Measurements from ENCODE around the gene FOXL2NB. TPM values are rescaled to one million over a fixed set of nuclear protein-coding genes. Genes with fewer than 3 reads are reported as not detected.

The FOXL2NB gene
- total RNA-seq, 6 donors from 2014 or later: 0.07 TPM; not detected in 5

GRCh38 chr3:138984816-138985215 lies 37.8 kb downstream of the FOXL2NB start:
- TF ChIP-seq POLR2A (IDR thresholded peaks at IDR 0.05) (no peak), POLR2AphosphoS5 (IDR thresholded peaks at IDR 0.05) (no peak), EP300 (IDR thresholded peaks at IDR 0.05) (no peak)
- TF ChIP-seq, protein P1, sequence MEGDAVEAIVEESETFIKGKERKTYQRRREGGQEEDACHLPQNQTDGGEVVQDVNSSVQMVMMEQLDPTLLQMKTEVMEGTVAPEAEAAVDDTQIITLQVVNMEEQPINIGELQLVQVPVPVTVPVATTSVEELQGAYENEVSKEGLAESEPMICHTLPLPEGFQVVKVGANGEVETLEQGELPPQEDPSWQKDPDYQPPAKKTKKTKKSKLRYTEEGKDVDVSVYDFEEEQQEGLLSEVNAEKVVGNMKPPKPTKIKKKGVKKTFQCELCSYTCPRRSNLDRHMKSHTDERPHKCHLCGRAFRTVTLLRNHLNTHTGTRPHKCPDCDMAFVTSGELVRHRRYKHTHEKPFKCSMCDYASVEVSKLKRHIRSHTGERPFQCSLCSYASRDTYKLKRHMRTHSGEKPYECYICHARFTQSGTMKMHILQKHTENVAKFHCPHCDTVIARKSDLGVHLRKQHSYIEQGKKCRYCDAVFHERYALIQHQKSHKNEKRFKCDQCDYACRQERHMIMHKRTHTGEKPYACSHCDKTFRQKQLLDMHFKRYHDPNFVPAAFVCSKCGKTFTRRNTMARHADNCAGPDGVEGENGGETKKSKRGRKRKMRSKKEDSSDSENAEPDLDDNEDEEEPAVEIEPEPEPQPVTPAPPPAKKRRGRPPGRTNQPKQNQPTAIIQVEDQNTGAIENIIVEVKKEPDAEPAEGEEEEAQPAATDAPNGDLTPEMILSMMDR (IDR thresholded peaks at IDR 0.05): no peak
- Histone ChIP-seq H3K4me1 (no peaks in the 10 kb centered on the region), H3K36me3 (no peaks in the 10 kb centered on the region), H3K27me3 (no peaks in the 10 kb centered on the region), H3K9me3 (no peaks in the 10 kb centered on the region), H3K27ac (no peak overlapping the region), H3K4me3 (no peak overlapping the region)
- WGBS, 2 donors: 43 to 59% methylated on average over 2 to 3 of the region's 3 CpGs
- ATAC-seq (ENCODE audit: low FRiP score in 2 of 2) (no peak), DNase-seq (no peak)

- no peaks in the 10 kb centered on the region for H3K4me1 ChIP-seq
- no peak for DNase-seq
- ATAC-seq (ENCODE audit: low FRiP score in 2 of 2): no peak
- no peaks in the 10 kb centered on the region for H3K27me3 ChIP-seq
- 60 to 61% methylated on average over 4 of the region's 4 CpGs for WGBS, 2 donors
- no peaks in the 10 kb centered on the region for H3K36me3 ChIP-seq
- no peaks in the 10 kb centered on the region for H3K9me3 ChIP-seq
- H3K27ac ChIP-seq: no peak overlapping the region
- TF ChIP-seq POLR2A (IDR thresholded peaks at IDR 0.05): no peak
- TF ChIP-seq EP300 (IDR thresholded peaks at IDR 0.05): no peak
- TF ChIP-seq POLR2AphosphoS5 (IDR thresholded peaks at IDR 0.05): no peak
- TF ChIP-seq, protein P1 (IDR thresholded peaks at IDR 0.05): no peak
- H3K4me3 ChIP-seq: no peak overlapping the region
Observed at GRCh38 chr3:138985932-138986331, 38.9 kb downstream of the FOXL2NB start.

- Histone ChIP-seq H3K4me1 (no peaks in the 10 kb centered on the region), H3K4me3 (no peak overlapping the region), H3K9me3 (no peaks in the 10 kb centered on the region), H3K27me3 (no peaks in the 10 kb centered on the region), H3K36me3 (no peaks in the 10 kb centered on the region), H3K27ac (no peak overlapping the region)
- 92 to 93% methylated on average over 2 of the region's 2 CpGs for WGBS, 2 donors
- ATAC-seq (ENCODE audit: low FRiP score in 2 of 2): no peak
- TF ChIP-seq POLR2AphosphoS5 (IDR thresholded peaks at IDR 0.05): no peak
- no peak for TF ChIP-seq EP300 (IDR thresholded peaks at IDR 0.05)
- no peak for TF ChIP-seq POLR2A (IDR thresholded peaks at IDR 0.05)
- DNase-seq: no peak
Observed at GRCh38 chr3:138987181-138987580, 40.2 kb downstream of the FOXL2NB start.

DNA sequence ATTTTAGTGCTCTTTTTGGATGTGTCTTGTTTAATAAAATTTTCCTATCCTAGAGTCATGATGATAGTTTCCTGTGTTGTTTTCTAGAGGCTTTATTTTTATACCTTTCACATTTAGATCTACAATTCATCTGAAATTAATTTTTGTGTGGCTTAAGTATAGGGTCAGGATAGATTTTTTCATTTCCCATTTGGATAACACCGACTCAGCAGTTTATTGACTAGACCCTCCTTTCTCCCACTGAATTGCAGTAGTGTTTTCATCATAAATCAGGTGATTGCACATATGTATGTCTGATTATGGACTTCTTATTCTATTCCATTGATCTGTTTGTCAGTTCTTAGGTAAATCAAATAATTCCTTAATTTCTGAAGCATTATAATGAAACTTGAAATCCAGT lies 48.7 kb downstream of the FOXL2NB start:
- DNase-seq: no peak
- H3K9me3 ChIP-seq: no peaks in the 10 kb centered on the region
- H3K36me3 ChIP-seq: no peaks in the 10 kb centered on the region
- no peak overlapping the region for H3K4me3 ChIP-seq
- ATAC-seq (ENCODE audit: low FRiP score in 2 of 2): no peak
- no peaks in the 10 kb centered on the region for H3K4me1 ChIP-seq
- no peak for TF ChIP-seq POLR2AphosphoS5 (IDR thresholded peaks at IDR 0.05)
- no peak for TF ChIP-seq EP300 (IDR thresholded peaks at IDR 0.05)
- TF ChIP-seq, protein P1 (IDR thresholded peaks at IDR 0.05): no peak
- TF ChIP-seq POLR2A (IDR thresholded peaks at IDR 0.05): no peak
- H3K27ac ChIP-seq: no peak overlapping the region
- 81 to 83% methylated on average over 1 of the region's 1 CpG for WGBS, 2 donors
- H3K27me3 ChIP-seq: no peaks in the 10 kb centered on the region

Other genes with a start within 250 kb of the FOXL2NB start
- gene PIK3CB, start 112.3 kb upstream of the FOXL2NB start, total RNA-seq: 10 to 100 TPM; 26.1 to 77.2 (median 40.6) TPM
- under 1 TPM in 2 of 6 donors, not detected in 4; 0.06 to 0.07 TPM for gene FOXL2, start 80 bp upstream of the FOXL2NB start, total RNA-seq
- gene PRR23A, start 59.1 kb downstream of the FOXL2NB start, total RNA-seq: not detected
- not detected for gene PRR23B, start 73.7 kb downstream of the FOXL2NB start, total RNA-seq
- gene PRR23C, start 97.7 kb downstream of the FOXL2NB start, total RNA-seq: not detected

All from upper lobe of left lung (tissue), 6 donors.